Breast epithelium (tissue), 4 donors: Measurements from ENCODE around the gene HOXB1. TPM values are rescaled to one million over a fixed set of nuclear protein-coding genes. Genes with fewer than 3 reads are reported as not detected.

Source experiments
- DNase-seq, 2 donors: peaks; one replicate each; pipeline ENCODE4 v3.0.0-alpha.2; 2019; ENCODE audit warnings: low spot score in 2 of 2
- H3K27ac ChIP-seq, 2 donors: fragments of 200-600 bp; sonication (generic) in 1 of 2; one replicate each; pipeline ENCODE4 v1.5.1; 2016 to 2019; ENCODE audit warnings: mild to moderate bottlenecking in 1 of 2
- H3K27me3 ChIP-seq, 2 donors: fragments of 200-600 bp; sonication (generic) in 1 of 2; one replicate each; pipeline versions ENCODE4 v1.5.1 to v1.6.0; 2017 to 2019; ENCODE audit warnings: control low read depth in 1 of 2, mild to moderate bottlenecking in 1 of 2
- H3K36me3 ChIP-seq: fragments of 200-600 bp; one replicate; pipeline ENCODE4 v1.5.1; 2019
- H3K4me1 ChIP-seq, 2 donors: fragments of 200-600 bp; sonication (generic); one replicate each; pipeline ENCODE4 v1.5.1; 2016 to 2019; ENCODE audit warnings: control low read depth in 1 of 2
- H3K4me3 ChIP-seq, 3 donors: fragments of 200-600 bp; sonication (generic); 1 replicate in 2 of 3; 2 replicates in 1 of 3; pipeline ENCODE4 v1.5.1; 2016 to 2019; ENCODE audit warnings: mild to moderate bottlenecking in 3 of 3, moderate library complexity in 2 of 3
- H3K9me3 ChIP-seq, 2 donors: fragments of 200-600 bp; sonication (generic) in 1 of 2; one replicate each; pipeline ENCODE4 v1.5.1; 2016 to 2019; ENCODE audit warnings: control low read depth in 1 of 2
- POLR2A ChIP-seq: fragments of 450-650 bp; IDR thresholded peaks from one replicate; pipeline ENCODE4 v1.6.1; 2016; ENCODE audit warnings: antibody characterized with exemption, mild to moderate bottlenecking, moderate library complexity
- POLR2AphosphoS5 ChIP-seq, 3 donors: sonication (generic); formaldehyde crosslinking; IDR thresholded peaks; one replicate each; pipeline ENCODE4 v1.6.1; 2017; ENCODE audit warnings: antibody characterized with exemption in 3 of 3
- intact Hi-C: fragments of 100-400 bp; cut with DNase I; formaldehyde crosslinking; loops from one replicate; pipeline ENCODE4 v1.15.1; 2023; ENCODE audit warnings: low total_unique reads
- total RNA-seq, 3 donors: library from RNA; depleted of rRNA; stranded (reverse); fragments of >200 nt; gene quantifications; one replicate each; pipeline ENCODE4 v1.1.0, GENCODE V29; 2016
- TF ChIP-seq, protein P1 (sequence below), 3 donors: fragments of 450-650 bp; IDR thresholded peaks; one replicate each; pipeline ENCODE4 v1.5.1; 2016 to 2017; ENCODE audit warnings: antibody characterized with exemption in 3 of 3, mild to moderate bottlenecking in 3 of 3, moderate library complexity in 3 of 3

Gene HOXB1
- total RNA-seq, 3 donors from 2014 or later = not detected

DNA sequence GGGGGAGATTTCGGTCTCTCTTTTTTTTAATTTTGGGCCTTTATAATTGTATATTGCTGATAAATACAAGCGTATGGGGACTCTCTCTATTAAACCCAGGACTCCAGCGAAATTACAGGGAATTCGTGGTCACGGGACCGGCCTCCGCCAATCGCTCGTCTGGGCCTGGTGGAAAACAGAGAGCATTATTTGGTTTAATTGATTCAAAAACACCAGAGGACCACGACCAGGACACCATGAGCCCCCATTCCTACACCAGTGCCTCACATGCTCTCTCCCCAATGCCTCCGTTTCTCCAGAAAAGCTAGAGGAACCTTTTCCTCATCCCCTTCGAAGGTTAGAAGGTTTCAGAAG is 14.2 kb upstream of the HOXB1 start, which contains the start of gene HOXB2:
TSS of gene HOXB2 (minus strand) at position 88 of the 354 bp plus-strand sequence. CDS start 198 bp downstream, outside the sequence.
- H3K27ac ChIP-seq = peak within 1 kb of the TSS; percentile 93 to 97
- intact Hi-C loops = no loop called here
- no peak for DNase-seq
- no peak for TF ChIP-seq POLR2AphosphoS5 (IDR thresholded peaks at IDR 0.05)
- TF ChIP-seq, protein P1, sequence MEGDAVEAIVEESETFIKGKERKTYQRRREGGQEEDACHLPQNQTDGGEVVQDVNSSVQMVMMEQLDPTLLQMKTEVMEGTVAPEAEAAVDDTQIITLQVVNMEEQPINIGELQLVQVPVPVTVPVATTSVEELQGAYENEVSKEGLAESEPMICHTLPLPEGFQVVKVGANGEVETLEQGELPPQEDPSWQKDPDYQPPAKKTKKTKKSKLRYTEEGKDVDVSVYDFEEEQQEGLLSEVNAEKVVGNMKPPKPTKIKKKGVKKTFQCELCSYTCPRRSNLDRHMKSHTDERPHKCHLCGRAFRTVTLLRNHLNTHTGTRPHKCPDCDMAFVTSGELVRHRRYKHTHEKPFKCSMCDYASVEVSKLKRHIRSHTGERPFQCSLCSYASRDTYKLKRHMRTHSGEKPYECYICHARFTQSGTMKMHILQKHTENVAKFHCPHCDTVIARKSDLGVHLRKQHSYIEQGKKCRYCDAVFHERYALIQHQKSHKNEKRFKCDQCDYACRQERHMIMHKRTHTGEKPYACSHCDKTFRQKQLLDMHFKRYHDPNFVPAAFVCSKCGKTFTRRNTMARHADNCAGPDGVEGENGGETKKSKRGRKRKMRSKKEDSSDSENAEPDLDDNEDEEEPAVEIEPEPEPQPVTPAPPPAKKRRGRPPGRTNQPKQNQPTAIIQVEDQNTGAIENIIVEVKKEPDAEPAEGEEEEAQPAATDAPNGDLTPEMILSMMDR (IDR thresholded peaks at IDR 0.05) = no peak
- TF ChIP-seq POLR2A = no peak
- no peaks in the 10 kb centered on the region for H3K36me3 ChIP-seq
- H3K27me3 ChIP-seq = peaks cover 0 to 14% of the 10 kb centered on the region in 2 donors
- H3K9me3 ChIP-seq = no peaks in the 10 kb centered on the region
- H3K4me3 ChIP-seq = peak within 1 kb of the TSS; percentile 57 to 95 (median 60)
- H3K4me1 ChIP-seq = peaks cover 0 to 3% of the 10 kb centered on the region in 2 donors

DNA sequence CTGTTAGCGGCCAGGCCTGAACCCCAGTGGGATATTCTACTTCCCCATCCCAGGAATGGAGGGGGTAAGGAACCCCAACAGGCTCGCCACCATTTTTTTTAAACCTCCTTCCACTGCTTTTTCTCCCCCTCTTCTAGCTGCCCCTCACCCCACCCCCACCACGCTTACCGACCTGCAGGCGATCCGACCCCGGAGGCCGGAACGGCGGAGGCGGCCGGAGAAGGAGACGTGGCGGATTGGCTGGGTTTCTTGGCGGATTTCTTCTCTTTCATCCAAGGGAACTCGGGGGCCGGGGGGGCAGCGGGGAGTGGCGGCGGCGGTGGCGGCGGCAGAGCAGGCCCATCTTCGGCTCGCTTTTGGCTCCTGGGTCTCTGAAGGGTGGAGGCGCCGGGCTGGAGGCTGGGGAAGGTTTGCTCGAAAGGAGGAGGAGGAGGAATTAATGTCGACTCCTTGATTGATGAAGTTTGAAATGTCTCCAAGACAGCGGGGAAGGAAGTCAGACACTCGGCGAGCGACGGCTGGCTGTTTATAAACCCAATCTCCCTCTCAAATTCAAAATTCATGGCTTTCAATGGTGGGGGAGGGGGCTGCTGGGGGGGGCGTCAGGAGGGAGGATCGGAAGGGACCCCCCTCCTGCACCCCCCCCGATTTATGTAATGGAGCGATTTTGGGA is 13.7 kb upstream of the HOXB1 start:
- peak overlapping the region; percentile 93 to 97 for H3K27ac ChIP-seq
- peak overlapping the region; percentile 57 to 95 (median 60) for H3K4me3 ChIP-seq
- H3K36me3 ChIP-seq = no peaks in the 10 kb centered on the region
- peak; percentile 20 for TF ChIP-seq POLR2A
- TF ChIP-seq, protein P1 (IDR thresholded peaks at IDR 0.05) = no peak
- peak in 2 of 3 donors; percentile 21 to 37 for TF ChIP-seq POLR2AphosphoS5 (IDR thresholded peaks at IDR 0.05)
- peak; percentile 62 to 81 for DNase-seq
- H3K27me3 ChIP-seq = peaks cover 0 to 14% of the 10 kb centered on the region in 2 donors
- intact Hi-C loops = loop anchor here (5.0 kb wide), 1 partner anchor 33 kb away; the partner anchor contains the start of gene HOXB4
- no peaks in the 10 kb centered on the region for H3K9me3 ChIP-seq
- peaks cover 0 to 3% of the 10 kb centered on the region in 2 donors for H3K4me1 ChIP-seq

DNA sequence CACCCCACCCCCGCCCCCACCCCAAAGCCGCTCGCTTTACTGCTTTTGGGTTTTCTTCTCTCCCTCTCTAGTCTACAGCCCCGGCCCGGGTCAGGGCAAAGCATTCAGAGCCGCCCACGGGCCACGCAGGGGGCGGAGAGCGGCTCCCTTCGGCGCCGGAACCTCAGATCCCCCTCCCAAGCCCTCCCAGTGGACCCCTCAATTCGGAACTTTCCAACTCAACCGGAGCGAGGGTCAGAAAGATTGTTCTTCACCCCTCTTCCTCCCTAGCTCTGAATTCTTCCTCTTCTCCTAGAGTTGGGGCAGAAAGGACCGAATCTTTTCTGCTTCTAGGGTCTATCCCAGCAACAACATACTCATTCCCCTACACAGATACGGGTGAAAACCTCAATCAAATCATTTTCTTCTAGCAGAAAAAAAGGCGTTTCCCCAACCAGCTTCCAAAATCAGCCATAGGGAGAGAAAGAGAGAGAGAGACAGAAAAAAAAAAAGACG is 13.1 kb upstream of the HOXB1 start:
- peak overlapping the region; percentile 93 to 97 for H3K27ac ChIP-seq
- TF ChIP-seq, protein P1 (IDR thresholded peaks at IDR 0.05) = no peak
- TF ChIP-seq POLR2A (no peak), POLR2AphosphoS5 (IDR thresholded peaks at IDR 0.05) (no peak)
- H3K27me3 ChIP-seq = peaks cover 0 to 14% of the 10 kb centered on the region in 2 donors
- no peaks in the 10 kb centered on the region for H3K9me3 ChIP-seq
- no peak for DNase-seq
- H3K4me1 ChIP-seq = peaks cover 0 to 3% of the 10 kb centered on the region in 2 donors
- H3K36me3 ChIP-seq = no peaks in the 10 kb centered on the region
- intact Hi-C loops = loop anchor here (5.0 kb wide), 1 partner anchor 33 kb away; the partner anchor contains the start of gene HOXB4
- H3K4me3 ChIP-seq = peak overlapping the region; percentile 57 to 95 (median 60)

DNA sequence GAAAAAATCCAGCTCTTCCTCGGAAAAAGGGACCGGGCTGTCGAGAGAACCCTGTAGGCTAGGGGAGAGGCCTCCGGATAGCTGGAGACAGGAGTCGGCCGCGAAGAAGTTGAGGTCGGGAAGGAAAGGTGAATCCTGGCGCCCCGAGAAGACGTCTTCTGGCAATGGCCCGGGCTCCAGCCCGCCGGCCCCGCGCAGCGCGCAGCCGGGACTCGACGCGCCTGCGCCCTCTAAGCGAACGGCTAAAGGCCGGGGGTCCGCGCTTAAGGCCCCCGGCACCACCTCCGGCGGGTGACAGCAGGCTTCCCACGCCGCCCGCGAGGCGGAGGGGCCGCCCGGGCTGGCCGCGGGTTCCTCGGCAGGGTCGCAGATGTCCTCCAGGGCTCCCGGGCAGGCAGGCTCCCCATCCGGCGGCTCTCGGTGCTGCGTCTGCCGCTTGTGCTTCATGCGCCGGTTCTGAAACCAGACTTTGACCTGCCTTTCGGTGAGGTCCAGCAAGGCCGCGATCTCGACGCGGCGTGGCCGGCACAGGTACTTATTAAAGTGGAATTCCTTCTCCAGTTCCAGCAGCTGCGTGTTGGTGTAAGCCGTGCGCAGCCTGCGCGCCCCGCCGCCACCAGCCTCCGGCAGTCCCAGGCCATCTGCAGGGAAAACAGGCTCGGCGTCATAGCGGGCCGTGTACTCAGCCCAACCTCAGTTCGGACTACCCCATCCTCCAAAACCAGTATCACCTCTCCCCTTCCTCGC is 12.5 kb upstream of the HOXB1 start:
- peak in 2 of 3 donors; percentile 13 to 32 for TF ChIP-seq POLR2AphosphoS5 (IDR thresholded peaks at IDR 0.05)
- no peak for TF ChIP-seq POLR2A
- TF ChIP-seq, protein P1 (IDR thresholded peaks at IDR 0.05) = peak; percentile 29 to 36 (median 34)

More for the DNA sequence above, 12.5 kb upstream of the HOXB1 start:
- peak in 1 of 2 donors; percentile 63 for DNase-seq
- Histone ChIP-seq H3K4me1 (peaks cover 0 to 3% of the 10 kb centered on the region in 2 donors), H3K27me3 (peaks cover 0 to 14% of the 10 kb centered on the region in 2 donors), H3K27ac (peak overlapping the region; percentile 93 to 97), H3K4me3 (peak overlapping the region; percentile 57 to 95 (median 60)), H3K9me3 (no peaks in the 10 kb centered on the region), H3K36me3 (no peaks in the 10 kb centered on the region)
- intact Hi-C loops = loop anchor here (5.0 kb wide), 1 partner anchor 34 kb away; the partner anchor contains the start of gene HOXB4
